Measurements from ENCODE around the gene PEPD.

GRCh38 chr19:33413426-33413725, 108.2 kb downstream of the PEPD start:
- TF ChIP-seq, protein P1, sequence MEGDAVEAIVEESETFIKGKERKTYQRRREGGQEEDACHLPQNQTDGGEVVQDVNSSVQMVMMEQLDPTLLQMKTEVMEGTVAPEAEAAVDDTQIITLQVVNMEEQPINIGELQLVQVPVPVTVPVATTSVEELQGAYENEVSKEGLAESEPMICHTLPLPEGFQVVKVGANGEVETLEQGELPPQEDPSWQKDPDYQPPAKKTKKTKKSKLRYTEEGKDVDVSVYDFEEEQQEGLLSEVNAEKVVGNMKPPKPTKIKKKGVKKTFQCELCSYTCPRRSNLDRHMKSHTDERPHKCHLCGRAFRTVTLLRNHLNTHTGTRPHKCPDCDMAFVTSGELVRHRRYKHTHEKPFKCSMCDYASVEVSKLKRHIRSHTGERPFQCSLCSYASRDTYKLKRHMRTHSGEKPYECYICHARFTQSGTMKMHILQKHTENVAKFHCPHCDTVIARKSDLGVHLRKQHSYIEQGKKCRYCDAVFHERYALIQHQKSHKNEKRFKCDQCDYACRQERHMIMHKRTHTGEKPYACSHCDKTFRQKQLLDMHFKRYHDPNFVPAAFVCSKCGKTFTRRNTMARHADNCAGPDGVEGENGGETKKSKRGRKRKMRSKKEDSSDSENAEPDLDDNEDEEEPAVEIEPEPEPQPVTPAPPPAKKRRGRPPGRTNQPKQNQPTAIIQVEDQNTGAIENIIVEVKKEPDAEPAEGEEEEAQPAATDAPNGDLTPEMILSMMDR (IDR thresholded peaks at IDR 0.05; ENCODE audit: poor library complexity), result no peak
- TF ChIP-seq EZH2phosphoT487 (IDR thresholded peaks at IDR 0.05; ENCODE audit: low read depth, severe bottlenecking, unreplicated experiment), result no peak

All from hepatocyte (in vitro differentiated cells).